Activated naive CD4-positive, alpha-beta T cell (primary cell): ENCODE results near the gene LDLR.
A peak's percentile ranks its signal among the peaks of the same experiment; 100 is the strongest.
"Not testable (repeated sequence)": the region's sequence is repeated elsewhere in the genome, so short reads cannot be mapped to it uniquely, and the experiment has no call there.

Experiments used
- DNase-seq, 4 experiments: peaks; one replicate each; lab custom pipeline; 2025; lab: John Stamatoyannopoulos, UW

LDLR gene

GRCh38 chr19:11073568-11073967 is 15.7 kb upstream of the LDLR start:
- no peak for DNase-seq

DNA sequence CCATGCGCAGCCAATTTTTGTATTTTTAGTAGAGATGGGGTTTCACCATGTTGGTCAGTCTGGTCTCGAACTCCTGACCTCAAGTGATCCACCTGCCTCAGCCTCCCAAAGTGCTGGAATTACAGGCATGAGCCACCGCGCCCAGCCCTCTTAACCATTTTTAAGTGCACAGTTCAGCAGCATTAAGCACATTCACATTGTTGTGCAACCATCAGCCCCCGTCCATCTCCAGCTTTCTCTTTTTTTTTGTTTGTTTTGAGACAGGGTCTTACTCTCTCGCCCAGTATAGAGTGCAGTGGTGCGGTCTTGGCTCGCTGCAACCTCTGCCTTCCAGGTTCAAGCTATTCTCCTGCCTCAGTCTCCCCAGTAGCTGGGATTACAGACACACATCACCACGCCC is 12.5 kb upstream of the LDLR start:
- DNase-seq = not testable (repeated sequence)

- DNase-seq = no peak
Measured at GRCh38 chr19:11078893-11079292, 10.4 kb upstream of the LDLR start.

GRCh38 chr19:11079999-11080398 is 9.3 kb upstream of the LDLR start:
- DNase-seq = no peak

DNA sequence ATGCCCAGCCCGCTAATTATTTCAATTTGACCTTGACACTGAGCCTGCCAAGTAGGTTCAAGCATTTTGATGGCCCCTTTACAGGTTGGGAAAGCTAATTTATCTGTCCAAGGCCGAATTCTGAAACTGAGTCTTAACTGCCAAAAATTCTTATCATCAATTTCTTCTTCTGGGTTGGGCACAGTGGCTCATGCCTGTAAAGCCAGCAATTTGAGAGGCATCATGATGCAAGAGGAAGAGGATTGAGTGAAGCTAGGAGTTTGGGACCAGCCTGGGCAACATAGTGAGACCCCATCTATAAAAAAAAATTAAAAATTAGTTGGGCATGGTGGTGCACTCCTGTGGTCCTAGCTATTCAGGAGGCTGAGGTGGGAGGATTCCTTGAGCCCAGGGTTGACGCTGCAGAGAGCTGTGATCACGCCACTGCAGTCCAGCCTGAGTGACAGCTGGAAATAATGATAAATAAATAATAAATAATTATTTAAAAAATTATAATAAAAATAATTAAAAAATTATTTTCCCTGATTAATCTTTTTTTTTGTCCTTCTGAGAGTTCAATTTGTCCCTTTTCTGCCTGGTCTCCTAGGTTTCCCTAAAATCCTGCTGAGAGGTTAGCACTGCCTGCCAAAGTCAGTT is 1.3 kb upstream of the LDLR start:
- no peak for DNase-seq

DNA sequence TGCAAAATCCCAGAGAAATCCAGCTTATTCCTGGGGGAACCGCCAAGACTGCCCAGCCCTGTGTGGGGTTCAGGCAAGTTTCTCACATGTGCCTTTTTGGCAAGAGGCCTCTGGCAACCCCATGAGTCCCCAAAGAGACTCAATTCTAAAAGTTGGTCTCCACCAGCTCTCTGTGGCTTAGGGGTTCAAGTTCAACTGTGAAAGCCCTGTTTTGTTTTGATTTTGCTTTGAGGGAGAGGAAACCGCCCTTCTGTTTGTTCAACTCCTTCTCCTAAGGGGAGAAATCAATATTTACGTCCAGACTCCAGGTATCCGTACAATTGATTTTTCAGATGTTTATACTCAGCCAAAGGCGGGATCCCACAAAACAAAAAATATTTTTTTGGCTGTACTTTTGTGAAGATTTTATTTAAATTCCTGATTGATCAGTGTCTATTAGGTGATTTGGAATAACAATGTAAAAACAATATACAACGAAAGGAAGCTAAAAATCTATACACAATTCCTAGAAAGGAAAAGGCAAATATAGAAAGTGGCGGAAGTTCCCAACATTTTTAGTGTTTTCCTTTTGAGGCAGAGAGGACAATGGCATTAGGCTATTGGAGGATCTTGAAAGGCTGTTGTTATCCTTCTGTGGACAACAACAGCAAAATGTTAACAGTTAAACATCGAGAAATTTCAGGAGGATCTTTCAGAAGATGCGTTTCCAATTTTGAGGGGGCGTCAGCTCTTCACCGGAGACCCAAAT is 583 bp upstream of the LDLR start:
- DNase-seq = no peak

DNA sequence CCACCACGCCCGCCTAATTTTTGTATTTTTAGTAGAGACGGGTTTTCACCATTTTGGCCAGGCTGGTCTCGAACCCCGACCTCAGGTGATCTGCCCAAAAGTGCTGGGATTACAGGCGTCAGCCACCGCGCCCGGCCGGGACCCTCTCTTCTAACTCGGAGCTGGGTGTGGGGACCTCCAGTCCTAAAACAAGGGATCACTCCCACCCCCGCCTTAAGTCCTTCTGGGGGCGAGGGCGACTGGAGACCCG is 676 bp downstream of the LDLR start:
- DNase-seq = peak in 1 of 4 experiments; percentile 41

- peak; percentile 87 to 97 (median 92) for DNase-seq
Measured at GRCh38 chr19:11090264-11090996, 1.2 kb downstream of the LDLR start.

DNA sequence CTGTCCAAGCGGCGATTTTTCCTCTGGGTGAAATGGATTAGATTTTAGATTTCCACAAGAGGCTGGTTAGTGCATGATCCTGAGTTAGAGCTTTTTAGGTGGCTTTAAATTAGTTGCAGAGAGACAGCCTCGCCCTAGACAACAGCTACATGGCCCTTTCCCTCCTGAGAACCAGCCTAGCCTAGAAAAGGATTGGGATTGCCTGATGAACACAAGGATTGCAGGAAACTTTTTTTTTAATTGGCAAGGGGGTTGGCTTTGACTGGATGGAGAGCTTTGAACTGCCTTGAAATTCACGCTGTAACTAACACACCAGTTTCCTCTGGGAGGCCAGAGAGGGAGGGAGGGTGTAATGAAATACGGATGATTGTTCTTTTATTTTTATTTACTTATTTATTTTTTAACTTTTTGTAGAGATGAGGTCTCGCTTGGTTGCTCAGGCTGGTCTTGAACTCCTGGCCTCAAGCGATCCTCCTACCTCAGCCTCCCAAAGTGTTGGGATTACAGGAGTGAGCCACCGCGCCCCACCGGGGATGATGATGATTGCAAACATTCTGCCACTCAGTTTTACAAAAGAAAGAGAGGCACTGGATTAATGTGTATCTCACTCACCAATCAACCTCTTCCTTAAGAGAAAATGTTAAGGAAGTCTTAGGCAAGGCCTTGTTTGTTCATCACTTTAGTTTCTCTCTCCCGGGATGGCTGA is 1.9 kb downstream of the LDLR start:
- DNase-seq = no peak

- peak in 2 of 4 experiments; percentile 12 to 17 for DNase-seq
Measured at GRCh38 chr19:11091703-11092153, 2.5 kb downstream of the LDLR start.

DNA sequence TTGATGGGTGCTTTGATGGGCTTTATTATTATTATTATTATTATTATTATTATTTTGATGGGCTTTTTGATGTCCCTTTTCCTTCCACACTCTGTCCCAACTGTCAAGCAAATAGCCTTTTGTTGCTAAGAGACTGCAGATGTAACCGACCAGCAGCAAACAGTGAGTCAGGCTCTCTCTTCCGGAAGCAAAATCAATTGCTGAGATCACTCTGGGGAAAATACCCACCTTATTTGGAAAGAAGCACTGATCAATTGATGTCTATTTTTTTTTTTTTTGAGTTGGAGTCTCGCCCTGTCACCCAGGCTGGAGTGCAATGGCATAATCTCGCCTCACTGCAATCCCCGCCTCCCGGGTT is 2.9 kb downstream of the LDLR start:
- no peak for DNase-seq

GRCh38 chr19:11093689-11094238 is 4.5 kb downstream of the LDLR start:
- no peak for DNase-seq

- no peak for DNase-seq
Measured at GRCh38 chr19:11094520-11094894, 5.2 kb downstream of the LDLR start.

GRCh38 chr19:11096210-11096841 is 7.1 kb downstream of the LDLR start:
- no peak for DNase-seq

DNA sequence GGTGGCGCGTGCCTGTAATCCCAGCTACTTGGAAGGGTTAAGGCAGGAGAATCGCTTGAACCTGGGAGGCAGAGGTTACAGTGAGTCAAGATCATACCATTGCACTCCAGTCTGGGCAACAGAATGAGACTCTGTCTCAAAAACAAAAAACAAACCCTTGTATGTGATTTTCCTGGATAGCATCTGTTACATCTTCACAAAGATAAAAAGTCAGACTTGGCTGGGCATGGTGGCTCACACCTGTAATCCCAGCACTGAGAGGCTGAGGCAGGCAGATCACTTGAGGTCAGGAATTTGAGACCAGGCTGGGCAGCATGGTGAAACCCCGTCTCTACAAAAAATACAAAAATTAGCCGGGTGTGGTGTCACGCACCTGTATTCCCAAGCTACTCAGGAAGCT is 8.1 kb downstream of the LDLR start:
- DNase-seq = not testable (repeated sequence)

DNA sequence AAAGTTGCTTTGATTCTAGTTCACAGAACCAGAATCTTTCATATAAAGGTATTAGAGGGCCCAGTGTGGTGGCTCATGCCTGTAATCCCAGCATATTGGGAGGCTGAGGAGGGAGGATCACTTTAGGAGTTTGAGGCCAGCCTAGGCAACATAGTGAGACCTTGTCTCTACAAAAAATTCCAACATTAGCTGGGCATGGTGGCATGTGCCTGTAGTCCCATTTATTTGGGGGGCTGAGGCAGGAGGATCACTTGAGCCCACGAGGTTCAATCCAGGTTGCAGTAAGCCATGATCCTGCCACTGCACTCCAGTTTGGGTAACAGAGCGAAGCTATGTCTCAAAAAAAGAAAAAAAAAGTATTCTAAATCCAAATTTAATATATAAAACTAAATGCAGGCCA is 9.1 kb downstream of the LDLR start:
- DNase-seq = no peak

- DNase-seq = no peak
Measured at GRCh38 chr19:11098861-11099260, 9.6 kb downstream of the LDLR start.

DNA sequence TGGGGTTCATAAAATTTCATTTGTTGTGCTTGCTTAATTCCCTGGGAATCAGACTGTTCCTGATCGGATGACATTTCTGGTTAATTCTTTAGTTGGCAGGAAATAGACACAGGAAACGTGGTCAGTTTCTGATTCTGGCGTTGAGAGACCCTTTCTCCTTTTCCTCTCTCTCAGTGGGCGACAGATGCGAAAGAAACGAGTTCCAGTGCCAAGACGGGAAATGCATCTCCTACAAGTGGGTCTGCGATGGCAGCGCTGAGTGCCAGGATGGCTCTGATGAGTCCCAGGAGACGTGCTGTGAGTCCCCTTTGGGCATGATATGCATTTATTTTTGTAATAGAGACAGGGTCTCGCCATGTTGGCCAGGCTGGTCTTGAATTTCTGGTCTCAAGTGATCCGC is 10.8 kb downstream of the LDLR start:
- no peak for DNase-seq

DNA sequence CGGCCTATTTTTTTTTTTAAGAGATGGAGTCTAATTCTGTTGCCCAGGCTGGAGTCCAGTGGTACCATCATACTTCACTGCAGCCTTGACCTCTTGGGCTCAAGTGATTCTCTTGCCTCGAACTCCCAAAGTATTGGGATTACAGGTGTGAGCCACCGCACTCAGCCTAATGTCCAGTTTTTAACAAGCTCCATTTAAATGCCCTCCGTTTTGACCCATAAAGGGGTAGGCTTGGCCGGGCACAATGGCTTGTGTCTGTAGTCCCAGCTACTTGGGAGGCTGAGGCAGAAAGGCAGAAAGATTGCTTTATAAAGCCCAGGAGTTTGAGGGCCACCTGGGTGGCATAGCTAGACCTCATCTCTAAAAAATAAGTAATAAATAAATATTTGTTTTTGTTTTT is 11.8 kb downstream of the LDLR start:
- DNase-seq = no peak

DNA sequence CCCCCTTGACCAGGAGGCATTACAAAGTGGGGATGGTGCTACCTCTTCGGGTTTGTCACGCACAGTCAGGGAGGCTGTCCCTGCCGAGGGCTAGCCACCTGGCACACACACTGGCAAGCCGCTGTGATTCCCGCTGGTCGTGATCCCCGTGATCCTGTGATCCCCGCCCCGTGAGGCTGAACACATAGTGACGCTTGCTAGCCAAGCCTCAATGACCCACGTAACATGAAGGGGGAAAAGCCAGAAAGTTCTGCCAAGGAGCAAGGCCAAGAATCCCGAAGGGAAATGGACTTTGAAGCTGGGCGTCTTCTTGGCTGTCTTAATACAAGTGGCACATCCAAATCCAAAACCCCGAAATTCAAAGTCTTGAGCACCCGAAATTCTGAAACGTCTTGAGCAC is 13.7 kb downstream of the LDLR start:
- DNase-seq = no peak

GRCh38 chr19:11103667-11104066 is 14.4 kb downstream of the LDLR start:
- DNase-seq = not testable (repeated sequence)

DNA sequence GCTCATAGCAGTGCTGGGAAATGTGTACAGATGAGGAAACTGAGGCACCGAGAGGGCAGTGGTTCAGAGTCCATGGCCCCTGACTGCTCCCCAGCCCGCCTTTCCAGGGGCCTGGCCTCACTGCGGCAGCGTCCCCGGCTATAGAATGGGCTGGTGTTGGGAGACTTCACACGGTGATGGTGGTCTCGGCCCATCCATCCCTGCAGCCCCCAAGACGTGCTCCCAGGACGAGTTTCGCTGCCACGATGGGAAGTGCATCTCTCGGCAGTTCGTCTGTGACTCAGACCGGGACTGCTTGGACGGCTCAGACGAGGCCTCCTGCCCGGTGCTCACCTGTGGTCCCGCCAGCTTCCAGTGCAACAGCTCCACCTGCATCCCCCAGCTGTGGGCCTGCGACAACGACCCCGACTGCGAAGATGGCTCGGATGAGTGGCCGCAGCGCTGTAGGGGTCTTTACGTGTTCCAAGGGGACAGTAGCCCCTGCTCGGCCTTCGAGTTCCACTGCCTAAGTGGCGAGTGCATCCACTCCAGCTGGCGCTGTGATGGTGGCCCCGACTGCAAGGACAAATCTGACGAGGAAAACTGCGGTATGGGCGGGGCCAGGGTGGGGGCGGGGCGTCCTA is 15.9 kb downstream of the LDLR start:
- DNase-seq = no peak
